IPS-18c (cell line): Measurements from ENCODE around the gene VAMP7.
"Not testable (repeated sequence)": the region's sequence is repeated elsewhere in the genome, so short reads cannot be mapped to it uniquely, and the experiment has no call there.

ENCODE experiments used
- H3K4me3 ChIP-seq: 2 replicates; pipeline ENCODE4 v1.7.0; 2013; ENCODE audit warnings: low read depth, mild to moderate bottlenecking, low read length, moderate library complexity; ENCODE audit not compliant: insufficient read depth
- H3K9me3 ChIP-seq: one replicate; pipeline ENCODE4 v1.6.1; 2013; ENCODE audit warnings: mild to moderate bottlenecking, low read length, moderate library complexity; ENCODE audit not compliant: control insufficient read depth, insufficient read depth

The VAMP7 gene

GRCh38 chrX:155881158-155881993, at the start of gene VAMP7:
VAMP7 (plus strand) TSS chrX:155881345; CDS start chrX:155889467, 8,122 bp downstream.
- Histone ChIP-seq H3K4me3 (peak within 1 kb of the TSS; percentile 67), H3K9me3 (peaks cover 5% of the 10 kb centered on the region)

GRCh38 chrX:155841232-155841631, 39.9 kb upstream of the VAMP7 start:
- Histone ChIP-seq H3K4me3 (no peak overlapping the region), H3K9me3 (peaks cover 4% of the 10 kb centered on the region)

DNA sequence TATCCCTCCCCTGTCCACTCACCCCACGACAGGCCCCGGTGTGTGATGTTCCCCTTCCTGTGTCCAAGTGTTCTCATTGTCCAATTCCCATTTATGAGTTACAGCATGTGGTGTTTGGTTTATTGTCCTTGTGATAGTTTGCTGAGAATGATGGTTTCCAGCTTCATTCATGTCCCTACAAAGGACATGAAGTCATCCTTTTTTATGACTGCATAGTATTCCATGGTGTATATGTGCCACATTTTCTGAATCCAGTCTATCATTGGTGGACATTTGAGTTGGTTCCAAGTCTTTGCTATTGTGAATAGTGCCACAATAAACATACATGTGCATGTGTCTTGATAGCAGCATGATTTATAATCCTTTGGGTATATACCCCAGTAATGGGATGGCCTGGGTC, 29.4 kb upstream of the VAMP7 start:
- H3K9me3 ChIP-seq, H3K4me3 ChIP-seq: not testable (repeated sequence)

DNA sequence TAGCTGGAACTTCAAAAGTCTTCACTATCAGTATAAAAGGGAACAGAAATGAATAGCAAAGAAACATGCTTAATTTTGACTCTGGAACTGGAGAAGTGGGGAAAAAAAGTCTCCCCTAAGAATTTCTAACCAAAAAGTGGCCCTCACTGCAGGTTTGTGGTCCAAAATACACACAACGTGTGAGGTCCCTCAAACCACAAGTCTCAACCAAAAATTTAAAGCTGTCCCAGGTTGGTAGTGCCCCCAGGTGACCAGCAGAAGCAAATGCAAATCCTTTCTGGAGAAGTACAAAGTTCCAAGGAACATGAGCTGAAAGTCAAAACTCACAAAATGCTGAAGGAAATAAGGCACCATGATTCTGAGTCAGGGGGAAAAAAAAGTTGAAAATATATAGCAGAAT, 23.6 kb upstream of the VAMP7 start:
- Histone ChIP-seq H3K4me3 (no peak overlapping the region), H3K9me3 (peaks cover 2% of the 10 kb centered on the region)

GRCh38 chrX:155864655-155865054, 16.5 kb upstream of the VAMP7 start:
- peaks cover 4% of the 10 kb centered on the region for H3K9me3 ChIP-seq
- no peak overlapping the region for H3K4me3 ChIP-seq

DNA sequence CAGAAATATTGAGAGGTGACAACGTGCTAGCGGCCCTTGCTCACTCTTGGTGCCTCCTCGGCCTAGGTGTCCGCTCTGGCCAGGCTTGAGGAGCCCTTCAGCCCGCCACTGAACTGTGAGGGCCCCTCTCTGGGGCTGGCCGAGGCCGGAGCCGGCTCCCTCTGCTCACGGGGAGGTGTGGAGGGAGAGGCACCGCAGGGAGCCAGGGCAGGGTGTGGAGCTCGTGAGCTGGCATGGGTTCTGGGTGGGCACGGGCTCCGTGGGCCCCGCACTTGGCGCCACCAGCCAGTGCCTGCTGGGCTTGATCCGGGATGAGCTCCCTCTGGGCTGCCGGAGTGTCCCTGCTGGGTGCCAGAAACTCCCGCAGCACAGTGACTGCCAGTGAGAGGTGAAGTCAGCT, 16.0 kb upstream of the VAMP7 start:
- Histone ChIP-seq H3K9me3 (peaks cover 6% of the 10 kb centered on the region), H3K4me3 (no peak overlapping the region)

- peaks cover 6% of the 10 kb centered on the region for H3K9me3 ChIP-seq
- H3K4me3 ChIP-seq: no peak overlapping the region
Measured at GRCh38 chrX:155867821-155868220, 13.3 kb upstream of the VAMP7 start.

DNA sequence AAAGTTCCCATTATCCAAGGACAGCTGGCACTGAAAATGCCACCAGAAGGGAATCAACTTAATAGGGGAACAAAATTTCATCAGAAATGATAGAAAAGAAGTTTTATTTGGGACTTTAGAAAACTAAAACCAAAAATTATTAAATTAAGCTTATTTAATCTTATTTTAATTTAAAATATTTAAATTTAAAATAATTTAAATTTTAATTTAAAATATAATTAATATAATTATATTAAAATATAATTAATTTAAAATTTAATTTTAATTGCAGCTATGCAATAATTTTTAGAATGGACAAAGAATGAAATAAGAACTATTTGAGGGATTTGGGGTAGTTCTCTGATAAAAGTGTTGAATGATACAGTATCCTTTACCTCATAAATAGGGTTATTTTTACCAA, 10.2 kb upstream of the VAMP7 start:
- peaks cover 4% of the 10 kb centered on the region for H3K9me3 ChIP-seq
- H3K4me3 ChIP-seq: no peak overlapping the region

DNA sequence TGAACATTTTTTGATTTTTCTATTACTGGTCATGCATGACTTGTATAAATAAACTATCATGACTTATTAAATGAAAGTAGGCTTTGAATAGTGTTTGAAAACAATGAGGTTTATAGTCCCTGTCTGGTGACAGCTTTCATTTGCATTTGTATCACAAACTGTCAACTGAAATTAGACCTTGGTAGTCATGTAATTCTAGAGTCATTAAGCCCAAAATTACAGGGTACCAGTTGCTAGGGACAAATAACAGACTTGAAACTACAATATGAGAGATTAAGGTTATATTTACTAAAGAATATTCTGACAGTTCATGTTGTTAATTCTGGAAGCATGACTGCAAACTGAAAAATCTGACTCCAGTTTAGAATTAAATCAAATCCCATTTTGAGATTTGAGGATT, 9.2 kb upstream of the VAMP7 start:
- Histone ChIP-seq H3K4me3 (no peak overlapping the region), H3K9me3 (peaks cover 2% of the 10 kb centered on the region)

- no peak overlapping the region for H3K4me3 ChIP-seq
- peaks cover 5% of the 10 kb centered on the region for H3K9me3 ChIP-seq
Measured at GRCh38 chrX:155873188-155873587, 8.0 kb upstream of the VAMP7 start.

DNA sequence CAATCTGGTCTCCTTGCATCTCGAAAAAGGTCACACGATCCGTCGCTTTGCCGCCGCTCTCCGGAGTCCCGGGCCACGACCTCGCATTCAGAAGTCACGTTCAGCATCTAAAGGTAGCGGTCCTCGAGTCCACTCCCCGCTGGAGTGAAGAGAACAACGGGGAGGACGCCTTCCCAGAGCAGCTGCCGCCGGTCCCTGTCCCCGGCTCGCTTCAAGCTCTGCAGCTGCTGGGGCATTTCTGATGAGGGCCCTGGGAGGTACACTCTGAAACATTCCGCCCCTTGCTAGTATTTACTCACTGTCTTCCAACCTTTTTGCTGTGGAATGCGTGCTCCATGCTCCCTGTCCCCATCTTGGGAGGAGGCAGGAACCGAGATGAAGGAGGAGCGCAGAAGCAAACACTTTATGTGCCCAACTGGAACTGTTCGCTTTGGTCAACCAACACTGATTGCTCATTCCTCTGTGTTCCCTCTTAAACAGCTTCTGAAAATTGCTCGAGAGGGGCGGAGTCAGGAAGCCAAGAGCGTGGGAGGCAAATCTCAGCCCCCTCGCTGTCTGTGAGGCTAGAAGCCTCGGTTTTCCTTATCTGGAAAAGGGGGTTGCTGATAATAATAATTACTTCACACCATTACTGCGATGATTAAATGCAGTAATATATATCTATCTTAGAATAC, 6.4 kb upstream of the VAMP7 start:
- peaks cover 5% of the 10 kb centered on the region for H3K9me3 ChIP-seq
- no peak overlapping the region for H3K4me3 ChIP-seq

GRCh38 chrX:155876704-155877103, 4.4 kb upstream of the VAMP7 start:
- H3K4me3 ChIP-seq: no peak overlapping the region
- peaks cover 5% of the 10 kb centered on the region for H3K9me3 ChIP-seq

DNA sequence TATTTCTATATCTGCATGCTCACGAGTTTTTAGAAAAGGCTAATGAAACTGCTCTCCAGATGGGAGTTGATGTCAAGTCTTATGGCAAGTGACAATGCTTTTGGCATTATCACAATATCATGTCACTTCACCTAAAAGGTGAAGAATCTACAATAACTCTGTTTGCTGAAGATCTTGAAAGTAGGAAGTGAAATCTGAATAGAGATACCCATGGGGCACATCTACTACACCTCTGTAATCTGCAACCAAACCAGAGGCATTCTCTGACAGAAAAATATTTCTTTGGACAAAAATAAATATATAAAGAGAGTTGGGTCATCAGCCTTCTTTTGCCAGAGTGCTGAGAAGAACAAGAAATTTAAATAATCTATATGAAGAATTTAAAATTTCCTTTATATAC, 3.9 kb upstream of the VAMP7 start:
- Histone ChIP-seq H3K9me3 (peaks cover 5% of the 10 kb centered on the region), H3K4me3 (no peak overlapping the region)

GRCh38 chrX:155880586-155881157, 473 bp upstream of the VAMP7 start:
- Histone ChIP-seq H3K4me3 (peak overlapping the region; percentile 67), H3K9me3 (peaks cover 5% of the 10 kb centered on the region)

DNA sequence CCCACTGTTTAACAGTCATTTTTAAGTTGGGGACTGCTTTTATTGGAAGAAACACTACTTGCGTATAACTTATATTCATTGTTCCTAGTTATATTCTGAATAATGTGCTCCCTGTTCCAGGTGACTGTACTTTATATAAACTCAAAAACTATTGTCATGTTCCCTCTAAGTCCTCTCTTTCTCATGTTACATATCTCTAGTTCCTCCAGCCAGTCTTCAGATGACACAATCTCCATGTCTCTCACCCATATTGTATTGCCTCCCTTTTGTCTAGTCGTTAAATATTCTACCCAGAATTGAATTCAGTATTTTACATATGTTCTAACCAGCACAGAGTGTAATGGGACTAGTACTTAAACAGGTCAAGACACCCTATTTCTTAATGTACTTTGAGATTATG, 5.3 kb downstream of the VAMP7 start:
- Histone ChIP-seq H3K4me3 (no peak overlapping the region), H3K9me3 (no peaks in the 10 kb centered on the region)

DNA sequence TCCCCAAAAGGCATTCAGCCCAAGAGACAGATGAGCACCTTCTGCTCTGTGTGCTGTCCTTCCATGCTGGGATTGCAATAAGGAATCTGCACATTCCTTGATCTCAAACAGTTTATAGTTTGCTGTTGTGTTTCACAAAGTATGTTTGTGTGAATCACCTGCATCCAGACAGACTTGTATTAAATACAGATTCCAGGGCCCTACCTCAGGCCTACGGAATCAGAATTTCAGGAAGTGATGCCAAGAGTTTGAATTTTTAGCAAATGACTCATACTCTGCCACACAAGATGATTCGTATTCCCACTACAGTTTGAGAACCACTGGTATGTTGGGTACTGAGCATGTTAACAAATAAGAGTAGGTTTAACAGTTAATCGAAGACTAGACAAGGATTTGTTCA, 7.0 kb downstream of the VAMP7 start:
- Histone ChIP-seq H3K4me3 (no peak overlapping the region), H3K9me3 (no peaks in the 10 kb centered on the region)

DNA sequence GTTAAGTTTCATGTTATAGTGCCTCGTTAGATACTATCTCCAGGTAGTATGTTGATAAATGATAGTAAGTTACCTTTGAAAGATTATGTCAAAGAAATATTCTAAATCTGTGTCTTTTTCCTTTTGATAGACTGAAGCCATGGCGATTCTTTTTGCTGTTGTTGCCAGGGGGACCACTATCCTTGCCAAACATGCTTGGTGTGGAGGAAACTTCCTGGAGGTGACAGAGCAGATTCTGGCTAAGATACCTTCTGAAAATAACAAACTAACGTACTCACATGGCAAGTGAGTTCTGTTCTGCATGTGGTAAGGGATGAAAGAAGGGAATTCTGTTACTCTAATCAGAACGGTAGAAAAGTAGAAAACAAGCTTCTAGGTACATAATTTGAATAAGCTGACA, 8.2 kb downstream of the VAMP7 start:
- Histone ChIP-seq H3K9me3 (no peaks in the 10 kb centered on the region), H3K4me3 (no peak overlapping the region)
